HEK293 (cell line): ENCODE results near the gene PIGQ.

Experiments used
- BCL11A ChIP-seq: fragments of 450-650 bp; formaldehyde crosslinking; IDR thresholded peaks from 2 replicates; pipeline ENCODE4 v1.5.1; 2016; ENCODE audit warnings: low read depth, missing biosample characterization, missing genetic modification characterization
- BCL11B ChIP-seq: fragments of 450-650 bp; formaldehyde crosslinking; IDR thresholded peaks from 2 replicates; pipeline ENCODE4 v1.5.1; 2016; ENCODE audit warnings: low read depth, missing biosample characterization, missing genetic modification characterization
- GLI2 ChIP-seq: fragments of 450-650 bp; formaldehyde crosslinking; IDR thresholded peaks from 2 replicates; pipeline ENCODE4; 2017; ENCODE audit warnings: missing biosample characterization, missing genetic modification characterization, low read depth, borderline replicate concordance
- HOXA7 ChIP-seq: sonication (generic); formaldehyde crosslinking; IDR thresholded peaks from 2 replicates; pipeline ENCODE4 v1.8.1; 2022; ENCODE audit warnings: missing genetic modification reagents, borderline replicate concordance
- INSM2 ChIP-seq: fragments of 450-650 bp; formaldehyde crosslinking; IDR thresholded peaks from 2 replicates; pipeline ENCODE4 v1.5.1; 2016; ENCODE audit warnings: missing biosample characterization, missing genetic modification characterization
- SCRT2 ChIP-seq: fragments of 450-650 bp; formaldehyde crosslinking; IDR thresholded peaks from 2 replicates; pipeline ENCODE4 v1.5.1; 2016; ENCODE audit warnings: missing biosample characterization, missing genetic modification characterization
- SP3 ChIP-seq: fragments of 450-650 bp; formaldehyde crosslinking; IDR thresholded peaks from 2 replicates; pipeline ENCODE4 v1.5.1; 2016; ENCODE audit warnings: missing biosample characterization, missing genetic modification characterization
- TRIM28 ChIP-seq: IDR thresholded peaks from 2 replicates; pipeline ENCODE4 v1.6.1; 2011; ENCODE audit warnings: low read length, control low read depth, borderline replicate concordance
- ZBTB1 ChIP-seq: fragments of 450-650 bp; formaldehyde crosslinking; IDR thresholded peaks from 2 replicates; pipeline ENCODE4 v1.5.1; 2016; ENCODE audit warnings: missing biosample characterization, missing genetic modification characterization
- ZNF112 ChIP-seq: fragments of 450-650 bp; formaldehyde crosslinking; IDR thresholded peaks from 2 replicates; pipeline ENCODE4 v1.5.0; 2017; ENCODE audit warnings: missing biosample characterization, missing genetic modification characterization
- ZNF23 ChIP-seq: fragments of 450-650 bp; formaldehyde crosslinking; IDR thresholded peaks from 2 replicates; pipeline ENCODE4 v1.5.1; 2016; ENCODE audit warnings: missing biosample characterization, missing genetic modification characterization, borderline replicate concordance
- ZNF266 ChIP-seq: fragments of 450-650 bp; formaldehyde crosslinking; IDR thresholded peaks from 2 replicates; pipeline ENCODE4 v1.5.1; 2016; ENCODE audit warnings: missing biosample characterization, missing genetic modification characterization, low read depth
- ZNF280C ChIP-seq: fragments of 450-650 bp; formaldehyde crosslinking; IDR thresholded peaks from 2 replicates; pipeline ENCODE4 v1.5.1; 2016; ENCODE audit warnings: missing biosample characterization, missing genetic modification characterization
- ZNF280D ChIP-seq: fragments of 450-650 bp; formaldehyde crosslinking; IDR thresholded peaks from 2 replicates; pipeline ENCODE4 v1.5.1; 2016; ENCODE audit warnings: missing biosample characterization, missing genetic modification characterization
- ZNF341 ChIP-seq: fragments of 450-650 bp; formaldehyde crosslinking; IDR thresholded peaks from 2 replicates; pipeline ENCODE4; 2016; ENCODE audit warnings: low read depth, missing biosample characterization, missing genetic modification characterization
- ZNF362 ChIP-seq: fragments of 450-650 bp; formaldehyde crosslinking; IDR thresholded peaks from 2 replicates; pipeline ENCODE4 v1.5.1; 2016; ENCODE audit warnings: missing biosample characterization, missing genetic modification characterization
- ZNF366 ChIP-seq: fragments of 450-650 bp; formaldehyde crosslinking; conservative IDR thresholded peaks from 2 replicates; pipeline ENCODE4 v1.5.1; 2016; ENCODE audit warnings: missing biosample characterization, missing genetic modification characterization
- ZNF391 ChIP-seq: fragments of 450-650 bp; formaldehyde crosslinking; IDR thresholded peaks from 2 replicates; pipeline ENCODE4 v1.5.1; 2016; ENCODE audit warnings: low read depth, missing biosample characterization, missing genetic modification characterization, borderline replicate concordance
- ZNF433 ChIP-seq: fragments of 450-650 bp; formaldehyde crosslinking; IDR thresholded peaks from 2 replicates; pipeline ENCODE4 v1.5.1; 2016; ENCODE audit warnings: missing biosample characterization, missing genetic modification characterization, low read depth
- ZNF585B ChIP-seq: fragments of 450-650 bp; formaldehyde crosslinking; IDR thresholded peaks from 2 replicates; pipeline ENCODE4 v1.5.1; 2016; ENCODE audit warnings: missing biosample characterization, missing genetic modification characterization
- ZNF596 ChIP-seq: fragments of 450-650 bp; IDR thresholded peaks from 2 replicates; pipeline ENCODE4 v1.5.0; 2018; ENCODE audit warnings: missing biosample characterization, mild to moderate bottlenecking, missing genetic modification characterization, moderate library complexity
- ZNF600 ChIP-seq: fragments of 450-650 bp; formaldehyde crosslinking; IDR thresholded peaks from 2 replicates; pipeline ENCODE4 v1.5.1; 2016; ENCODE audit warnings: missing biosample characterization, missing genetic modification characterization
- ZNF660 ChIP-seq: fragments of 450-650 bp; IDR thresholded peaks from 2 replicates; pipeline ENCODE4 v1.5.1; 2018; ENCODE audit warnings: missing biosample characterization, mild to moderate bottlenecking, missing genetic modification characterization
- ZNF692 ChIP-seq: fragments of 450-650 bp; formaldehyde crosslinking; IDR thresholded peaks from 2 replicates; pipeline ENCODE4 v1.5.1; 2016; ENCODE audit warnings: missing biosample characterization, missing genetic modification characterization
- ZNF701 ChIP-seq: fragments of 450-650 bp; formaldehyde crosslinking; IDR thresholded peaks from 2 replicates; pipeline ENCODE4 v1.5.1; 2016; ENCODE audit warnings: missing biosample characterization, missing genetic modification characterization
- ZNF791 ChIP-seq: fragments of 450-650 bp; formaldehyde crosslinking; IDR thresholded peaks from 2 replicates; pipeline ENCODE4 v1.5.1; 2016; ENCODE audit warnings: missing biosample characterization, missing genetic modification characterization
- ZNF837 ChIP-seq: fragments of 450-650 bp; formaldehyde crosslinking; IDR thresholded peaks from 2 replicates; pipeline ENCODE4 v1.5.1; 2016; ENCODE audit warnings: missing biosample characterization, missing genetic modification characterization
- ZSCAN5A ChIP-seq: fragments of 450-650 bp; formaldehyde crosslinking; IDR thresholded peaks from 2 replicates; pipeline ENCODE4 v1.5.1; 2016; ENCODE audit warnings: missing biosample characterization, missing genetic modification characterization

PIGQ gene

GRCh38 chr16:525520-526180, 44.1 kb upstream of the PIGQ start (continued):
- TF ChIP-seq ZNF280D (tag by site-specific recombination) (no peak), INSM2 (tag by site-specific recombination) (no peak), SP3 (no peak), ZNF701 (tag by site-specific recombination) (no peak), ZNF112 (tag by site-specific recombination) (no peak), ZNF266 (no peak), TRIM28 (no peak), BCL11B (tag by site-specific recombination) (no peak), ZNF433 (tag by site-specific recombination) (no peak), ZNF585B (tag by site-specific recombination) (no peak), ZNF692 (no peak), ZNF341 (no peak), ZNF791 (tag by site-specific recombination) (no peak), ZNF596 (tag by site-specific recombination) (no peak), ZNF837 (tag by site-specific recombination) (no peak), ZNF391 (no peak), BCL11A (tag by site-specific recombination) (no peak), HOXA7 (no peak), ZSCAN5A (tag by site-specific recombination) (no peak), SCRT2 (tag by site-specific recombination) (peak; percentile 99), GLI2 (tag by site-specific recombination) (no peak), ZBTB1 (tag by site-specific recombination) (no peak), ZNF23 (tag by site-specific recombination) (no peak), ZNF660 (tag by site-specific recombination) (0 out of 2 replicates have a peak, but pooled peaks have one; percentile 42), ZNF362 (tag by site-specific recombination) (no peak), ZNF600 (tag by site-specific recombination) (peak; percentile 97), ZNF366 (tag by site-specific recombination) (peak; percentile 56; the same call in 1 of the 2 replicates), ZNF280C (tag by site-specific recombination) (no peak)
